Neural progenitor cell (in vitro differentiated cells): ENCODE results near the gene SPATA17.

Experiments used
- EZH2 ChIP-seq: fragments of 200-600 bp; sonication (generic); IDR thresholded peaks from 2 replicates; pipeline ENCODE4 v1.6.1; 2017; ENCODE audit warnings: antibody characterized with exemption, mild to moderate bottlenecking, moderate library complexity
- EZH2phosphoT487 ChIP-seq: fragments of 200-600 bp; sonication (generic); IDR thresholded peaks from 2 replicates; pipeline ENCODE4 v1.6.1; 2017; ENCODE audit warnings: antibody characterized with exemption
- TF ChIP-seq, protein P1 (sequence below): fragments of 200-600 bp; sonication (generic); IDR thresholded peaks from 2 replicates; pipeline ENCODE4 v1.5.1; 2017; ENCODE audit warnings: antibody characterized with exemption, mild to moderate bottlenecking

DNA sequence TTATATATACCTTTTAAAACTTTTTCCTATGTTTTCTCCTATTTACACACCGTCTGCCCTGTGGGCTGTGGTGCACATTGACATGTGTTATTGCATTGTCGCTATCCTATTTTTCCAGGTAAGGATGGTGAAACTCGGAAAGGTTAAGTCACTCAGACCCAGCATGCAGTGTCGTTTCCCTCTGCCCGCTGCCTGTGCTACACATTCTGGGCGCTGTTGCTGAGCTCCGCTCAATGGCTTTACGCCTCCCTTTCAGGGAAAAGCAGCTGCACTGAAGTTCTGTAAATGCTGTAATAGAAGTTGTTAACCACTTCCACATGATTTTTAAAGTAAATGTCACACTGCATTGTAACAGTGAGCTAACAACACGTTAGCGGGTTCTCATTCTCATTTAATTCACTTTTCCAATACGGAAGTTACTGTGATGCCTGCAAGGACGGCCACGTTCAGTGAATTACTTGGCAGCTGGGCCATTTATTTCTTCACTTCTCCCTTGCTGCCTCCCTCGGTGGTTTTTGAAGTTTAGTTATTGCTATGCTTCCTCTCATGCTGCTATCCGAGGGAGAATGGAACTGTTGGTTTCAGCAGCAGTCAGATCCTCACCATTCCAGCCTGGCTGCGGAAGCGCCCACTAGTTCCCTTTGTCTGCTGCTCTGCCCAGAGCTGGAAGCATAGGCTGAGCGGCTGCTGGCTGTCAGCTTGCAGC lies 288.7 kb downstream of the SPATA17 start:
- TF ChIP-seq EZH2 = no peak
- TF ChIP-seq, protein P1, sequence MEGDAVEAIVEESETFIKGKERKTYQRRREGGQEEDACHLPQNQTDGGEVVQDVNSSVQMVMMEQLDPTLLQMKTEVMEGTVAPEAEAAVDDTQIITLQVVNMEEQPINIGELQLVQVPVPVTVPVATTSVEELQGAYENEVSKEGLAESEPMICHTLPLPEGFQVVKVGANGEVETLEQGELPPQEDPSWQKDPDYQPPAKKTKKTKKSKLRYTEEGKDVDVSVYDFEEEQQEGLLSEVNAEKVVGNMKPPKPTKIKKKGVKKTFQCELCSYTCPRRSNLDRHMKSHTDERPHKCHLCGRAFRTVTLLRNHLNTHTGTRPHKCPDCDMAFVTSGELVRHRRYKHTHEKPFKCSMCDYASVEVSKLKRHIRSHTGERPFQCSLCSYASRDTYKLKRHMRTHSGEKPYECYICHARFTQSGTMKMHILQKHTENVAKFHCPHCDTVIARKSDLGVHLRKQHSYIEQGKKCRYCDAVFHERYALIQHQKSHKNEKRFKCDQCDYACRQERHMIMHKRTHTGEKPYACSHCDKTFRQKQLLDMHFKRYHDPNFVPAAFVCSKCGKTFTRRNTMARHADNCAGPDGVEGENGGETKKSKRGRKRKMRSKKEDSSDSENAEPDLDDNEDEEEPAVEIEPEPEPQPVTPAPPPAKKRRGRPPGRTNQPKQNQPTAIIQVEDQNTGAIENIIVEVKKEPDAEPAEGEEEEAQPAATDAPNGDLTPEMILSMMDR = no peak
- TF ChIP-seq EZH2phosphoT487 = no peak
